NCI-H2107 (cell line): ENCODE measurements around the gene COX10.
"Not testable (repeated sequence)": the region's sequence is repeated elsewhere in the genome, so short reads cannot be mapped to it uniquely, and the experiment has no call there.

Source experiments
- DNase-seq: peaks from one replicate; lab custom pipeline; 2025; lab: John Stamatoyannopoulos, UW

COX10 gene

GRCh38 chr17:14069251-14070021 lies at the start of gene COX10:
Gene COX10, plus strand, starts transcription at chr17:14069504. Its CDS starts 102 bp downstream, at chr17:14069606.
- peak; percentile 10 for DNase-seq

GRCh38 chr17:14021651-14022294 lies 47.5 kb upstream of the COX10 start:
- not testable (repeated sequence) for DNase-seq

- not testable (repeated sequence) for DNase-seq
These were observed 39.5 kb upstream of the COX10 start for GRCh38 chr17:14029755-14030154.

- no peak for DNase-seq
These were observed 37.1 kb upstream of the COX10 start for GRCh38 chr17:14032234-14032633.

GRCh38 chr17:14033166-14033565 lies 36.1 kb upstream of the COX10 start:
- DNase-seq = no peak

GRCh38 chr17:14037453-14037852 lies 31.9 kb upstream of the COX10 start:
- no peak for DNase-seq

- no peak for DNase-seq
These were observed 31.1 kb upstream of the COX10 start for GRCh38 chr17:14038206-14038605.

- DNase-seq = no peak
These were observed 26.9 kb upstream of the COX10 start for GRCh38 chr17:14042411-14042810.

- no peak for DNase-seq
These were observed 24.6 kb upstream of the COX10 start for GRCh38 chr17:14044702-14045101.

GRCh38 chr17:14046978-14047377 lies 22.3 kb upstream of the COX10 start:
- DNase-seq = no peak

GRCh38 chr17:14047591-14047990 lies 21.7 kb upstream of the COX10 start:
- DNase-seq = no peak

GRCh38 chr17:14048169-14048568 lies 21.1 kb upstream of the COX10 start:
- no peak for DNase-seq

- no peak for DNase-seq
These were observed 18.7 kb upstream of the COX10 start for GRCh38 chr17:14050616-14051015.

- no peak for DNase-seq
These were observed 17.6 kb upstream of the COX10 start for GRCh38 chr17:14051692-14052091.

GRCh38 chr17:14052886-14053615 lies 16.3 kb upstream of the COX10 start:
- no peak for DNase-seq

- no peak for DNase-seq
These were observed 11.7 kb upstream of the COX10 start for GRCh38 chr17:14057591-14057990.

GRCh38 chr17:14058051-14058450 lies 11.3 kb upstream of the COX10 start:
- no peak for DNase-seq

GRCh38 chr17:14060706-14061105 lies 8.6 kb upstream of the COX10 start:
- no peak for DNase-seq

- no peak for DNase-seq
These were observed 7.4 kb upstream of the COX10 start for GRCh38 chr17:14061666-14062560.

GRCh38 chr17:14067347-14067746 lies 2.0 kb upstream of the COX10 start:
- DNase-seq = no peak

- no peak for DNase-seq
These were observed 608 bp upstream of the COX10 start for GRCh38 chr17:14068542-14069250.
